Neural cell (in vitro differentiated cells): ENCODE results near the gene SOX30. TPM values are rescaled to one million over a fixed set of nuclear protein-coding genes. Genes with fewer than 3 reads are reported as not detected.

Source experiments
- H2AFZ ChIP-seq: fragments of 200-600, 300-800 bp; sonication (generic), shearing (Covaris generic); 2 replicates; pipeline ENCODE4 v1.6.0; 2014; ENCODE audit warnings: low read depth, mild to moderate bottlenecking, antibody characterized with exemption, low read length, moderate library complexity
- H3F3A ChIP-seq: fragments of 200-600 bp; shearing (Covaris generic); 2 replicates; pipeline ENCODE4 v1.6.1; 2016; ENCODE audit warnings: mild to moderate bottlenecking, moderate library complexity, mixed read lengths, antibody characterized with exemption, low read length; ENCODE audit not compliant: insufficient read depth, poor library complexity, severe bottlenecking
- H3K27ac ChIP-seq: fragments of 200-600, 300-800 bp; sonication (generic), shearing (Covaris generic); 2 replicates; pipeline ENCODE4 v1.5.1; 2014; ENCODE audit warnings: mild to moderate bottlenecking, low read length, moderate library complexity
- H3K27me3 ChIP-seq: fragments of 300-800, 200-600 bp; sonication (generic), shearing (Covaris generic); 2 replicates; pipeline ENCODE4 v1.6.0; 2014; ENCODE audit warnings: mild to moderate bottlenecking, low read depth, low read length, moderate library complexity; ENCODE audit not compliant: insufficient read depth
- H3K36me3 ChIP-seq: fragments of 300-800, 200-600 bp; sonication (generic), shearing (Covaris generic); 2 replicates; pipeline ENCODE4 v1.5.1; 2014; ENCODE audit warnings: mild to moderate bottlenecking, antibody characterized with exemption, low read length, moderate library complexity; ENCODE audit not compliant: insufficient read depth
- H3K4me2 ChIP-seq: fragments of 300-800, 200-600 bp; sonication (generic), shearing (Covaris generic); 2 replicates; pipeline ENCODE4 v1.6.0; 2014; ENCODE audit warnings: mild to moderate bottlenecking, low read length
- H3K4me3 ChIP-seq: fragments of 300-800, 200-600 bp; sonication (generic), shearing (Covaris generic); 2 replicates; pipeline ENCODE4 v1.5.1; 2014; ENCODE audit warnings: mild to moderate bottlenecking, low read length, moderate library complexity
- H3K79me2 ChIP-seq: fragments of 200-600 bp; shearing (Covaris generic); replicated peaks from 2 replicates; pipeline ENCODE4 v1.6.0; 2014; ENCODE audit warnings: mild to moderate bottlenecking, low read length, moderate library complexity; ENCODE audit not compliant: insufficient read depth
- H3K9ac ChIP-seq: fragments of 300-800, 200-600 bp; sonication (generic), shearing (Covaris generic); 2 replicates; pipeline ENCODE4 v1.6.1; 2016; ENCODE audit warnings: mild to moderate bottlenecking, low read length, mixed read lengths
- H3K9me2 ChIP-seq: fragments of 200-600 bp; shearing (Covaris generic); 2 replicates; pipeline ENCODE4 v1.6.1; 2016; ENCODE audit warnings: mild to moderate bottlenecking, low read length, mixed read lengths; ENCODE audit not compliant: insufficient read depth
- H3K9me3 ChIP-seq: fragments of 200-600, 300-800 bp; sonication (generic), shearing (Covaris generic); 2 replicates; pipeline ENCODE4 v1.6.1; 2016; ENCODE audit warnings: mild to moderate bottlenecking, mixed run types, low read length, moderate library complexity, mixed read lengths
- H4K20me1 ChIP-seq: fragments of 200-600 bp; shearing (Covaris generic); 2 replicates; pipeline ENCODE4 v1.6.1; 2016; ENCODE audit warnings: mild to moderate bottlenecking, mixed run types; ENCODE audit not compliant: insufficient read depth
- CTCF ChIP-seq: fragments of 450-650 bp; IDR thresholded peaks from 2 replicates; pipeline ENCODE4 v1.5.1; 2014; ENCODE audit warnings: antibody characterized with exemption, mild to moderate bottlenecking, moderate library complexity; ENCODE audit not compliant: poor library complexity, severe bottlenecking
- EP300 ChIP-seq: fragments of 450-650 bp; conservative IDR thresholded peaks from 2 replicates; pipeline ENCODE4 v1.6.1; 2014; ENCODE audit warnings: antibody characterized with exemption, mild to moderate bottlenecking, moderate library complexity; ENCODE audit not compliant: poor library complexity, severe bottlenecking
- EZH2 ChIP-seq: fragments of 200-600, 300-800 bp; shearing (Covaris generic), sonication (generic); IDR thresholded peaks from 2 replicates; pipeline ENCODE4 v1.6.1; 2014; ENCODE audit warnings: antibody characterized with exemption, low read length, borderline replicate concordance, mild to moderate bottlenecking; ENCODE audit not compliant: insufficient read depth, poor library complexity, severe bottlenecking
- MXI1 ChIP-seq: fragments of 450-650 bp; conservative IDR thresholded peaks from 2 replicates; pipeline ENCODE4 v1.6.1; 2014; ENCODE audit warnings: antibody characterized with exemption, mild to moderate bottlenecking; ENCODE audit not compliant: poor library complexity, severe bottlenecking
- POLR2AphosphoS5 ChIP-seq: IDR thresholded peaks from 2 replicates; pipeline ENCODE4 v1.6.1; 2012
- RAD21 ChIP-seq: fragments of 450-650 bp; conservative IDR thresholded peaks from 2 replicates; pipeline ENCODE4 v1.6.1; 2014; ENCODE audit warnings: antibody characterized with exemption, mild to moderate bottlenecking, moderate library complexity
- REST ChIP-seq: IDR thresholded peaks from 2 replicates; pipeline ENCODE4 v1.6.1; 2012; ENCODE audit warnings: borderline replicate concordance
- SMC3 ChIP-seq: fragments of 450-650 bp; conservative IDR thresholded peaks from 2 replicates; pipeline ENCODE4 v1.6.1; 2014; ENCODE audit warnings: antibody characterized with exemption, mild to moderate bottlenecking, moderate library complexity; ENCODE audit not compliant: poor library complexity
- TAF1 ChIP-seq: IDR thresholded peaks from 2 replicates; pipeline ENCODE4 v1.6.1; 2012; ENCODE audit warnings: low read depth
- polyA plus RNA-seq: library from polyadenylated mRNA; depleted of rRNA; stranded (reverse); fragments of >200 nt; gene quantifications from 2 replicates; pipeline ENCODE4 v1.2.3, GENCODE V29; 2014

The SOX30 gene
- polyA plus RNA-seq, 1 donor from 2014 or later = not detected

GRCh38 chr5:157658893-157659292 lies 6.7 kb upstream of the SOX30 start:
- H3K4me3 ChIP-seq = no peak overlapping the region
- H3K79me2 ChIP-seq = no peaks in the 10 kb centered on the region
- no peaks in the 10 kb centered on the region for H3K9me3 ChIP-seq
- H3K9ac ChIP-seq = no peak overlapping the region
- TF ChIP-seq SMC3 = no peak
- no peak for TF ChIP-seq TAF1
- no peak for TF ChIP-seq EZH2
- TF ChIP-seq POLR2AphosphoS5 = no peak
- no peak for TF ChIP-seq EP300
- TF ChIP-seq REST = no peak
- TF ChIP-seq RAD21 = no peak
- TF ChIP-seq CTCF = no peak
- no peak for TF ChIP-seq MXI1
- no peaks in the 10 kb centered on the region for H3K36me3 ChIP-seq
- no peak overlapping the region for H2AFZ ChIP-seq
- no peaks in the 10 kb centered on the region for H4K20me1 ChIP-seq
- H3K9me2 ChIP-seq = no peaks in the 10 kb centered on the region
- no peaks in the 10 kb centered on the region for H3K27me3 ChIP-seq
- H3K4me2 ChIP-seq = no peak overlapping the region
- H3F3A ChIP-seq = no peaks in the 10 kb centered on the region
- H3K27ac ChIP-seq = no peak overlapping the region

- no peak overlapping the region for H3K27ac ChIP-seq
- H4K20me1 ChIP-seq = no peaks in the 10 kb centered on the region
- no peak overlapping the region for H3K9ac ChIP-seq
- no peak for TF ChIP-seq EP300
- no peak for TF ChIP-seq TAF1
- no peak for TF ChIP-seq EZH2
- TF ChIP-seq REST = no peak
- TF ChIP-seq CTCF = no peak
- TF ChIP-seq RAD21 = no peak
- no peak for TF ChIP-seq POLR2AphosphoS5
- no peak for TF ChIP-seq MXI1
- TF ChIP-seq SMC3 = no peak
- H3K36me3 ChIP-seq = no peaks in the 10 kb centered on the region
- H3K9me2 ChIP-seq = no peaks in the 10 kb centered on the region
- no peak overlapping the region for H2AFZ ChIP-seq
- no peak overlapping the region for H3K4me2 ChIP-seq
- no peaks in the 10 kb centered on the region for H3K79me2 ChIP-seq
- no peak overlapping the region for H3K4me3 ChIP-seq
- H3F3A ChIP-seq = no peaks in the 10 kb centered on the region
- no peaks in the 10 kb centered on the region for H3K27me3 ChIP-seq
- no peaks in the 10 kb centered on the region for H3K9me3 ChIP-seq
Measured at GRCh38 chr5:157657516-157657915, 5.3 kb upstream of the SOX30 start.
